Osteocyte (in vitro differentiated cells): ENCODE results near the gene RTF1. TPM values are rescaled to one million over a fixed set of nuclear protein-coding genes. Genes with fewer than 3 reads are reported as not detected.

Experiments used
- DNase-seq: peaks from one replicate; pipeline ENCODE4 v3.0.0; 2021; ENCODE audit warnings: mixed read lengths; ENCODE audit not compliant: unreplicated experiment; ENCODE audit errors: extremely low spot score
- H3K27ac Mint-ChIP-seq: one replicate; pipeline ENCODE4 v1.8.0; 2021; ENCODE audit warnings: mild to moderate bottlenecking, mixed read lengths; ENCODE audit not compliant: unreplicated experiment
- H3K27me3 Mint-ChIP-seq: one replicate; pipeline ENCODE4 v1.8.0; 2021; ENCODE audit warnings: mixed read lengths; ENCODE audit not compliant: unreplicated experiment
- H3K36me3 Mint-ChIP-seq: one replicate; pipeline ENCODE4 v1.8.0; 2021; ENCODE audit warnings: mixed read lengths; ENCODE audit not compliant: unreplicated experiment
- H3K4me1 Mint-ChIP-seq: one replicate; pipeline ENCODE4 v1.8.0; 2021; ENCODE audit warnings: mixed read lengths; ENCODE audit not compliant: unreplicated experiment
- H3K4me3 Mint-ChIP-seq: one replicate; pipeline ENCODE4 v1.8.0; 2021; ENCODE audit warnings: mild to moderate bottlenecking, moderate library complexity, mixed read lengths; ENCODE audit not compliant: unreplicated experiment
- H3K9me3 Mint-ChIP-seq: one replicate; pipeline ENCODE4 v1.8.0; 2021; ENCODE audit warnings: mixed read lengths; ENCODE audit not compliant: unreplicated experiment
- CTCF ChIP-seq: fragments of 200-600 bp; sonication (generic); IDR thresholded peaks from 2 replicates; pipeline ENCODE4 v1.5.0; 2021; ENCODE audit warnings: antibody characterized with exemption, mild to moderate bottlenecking, moderate library complexity
- total RNA-seq: library from RNA; stranded (reverse); gene quantifications from 2 replicates; pipeline ENCODE4 v1.2.1, GENCODE V29; 2021

RTF1 gene
- total RNA-seq, 1 donor from 2014 or later, result 43.0 TPM

GRCh38 chr15:41501191-41501917 is 84.5 kb downstream of the RTF1 start:
- Mint-ChIP-seq H3K27ac (no peak overlapping the region), H3K36me3 (no peaks in the 10 kb centered on the region), H3K4me1 (peaks cover 19% of the 10 kb centered on the region), H3K9me3 (no peaks in the 10 kb centered on the region), H3K27me3 (peaks cover 63% of the 10 kb centered on the region), H3K4me3 (peak overlapping the region; percentile 64)
- no peak for TF ChIP-seq CTCF
- DNase-seq, result no peak

GRCh38 chr15:41501931-41502794 is 85.3 kb downstream of the RTF1 start:
- H3K9me3 Mint-ChIP-seq, result no peaks in the 10 kb centered on the region
- peaks cover 56% of the 10 kb centered on the region for H3K27me3 Mint-ChIP-seq
- H3K4me3 Mint-ChIP-seq, result peak overlapping the region; percentile 59
- H3K4me1 Mint-ChIP-seq, result peaks cover 19% of the 10 kb centered on the region
- no peak for TF ChIP-seq CTCF
- no peak overlapping the region for H3K27ac Mint-ChIP-seq
- no peaks in the 10 kb centered on the region for H3K36me3 Mint-ChIP-seq
- no peak for DNase-seq

GRCh38 chr15:41502795-41503668 is 86.1 kb downstream of the RTF1 start:
- H3K27me3 Mint-ChIP-seq, result peaks cover 56% of the 10 kb centered on the region
- TF ChIP-seq CTCF, result no peak
- H3K36me3 Mint-ChIP-seq, result no peaks in the 10 kb centered on the region
- H3K9me3 Mint-ChIP-seq, result no peaks in the 10 kb centered on the region
- H3K4me3 Mint-ChIP-seq, result peak overlapping the region; percentile 59
- peaks cover 19% of the 10 kb centered on the region for H3K4me1 Mint-ChIP-seq
- DNase-seq, result no peak
- no peak overlapping the region for H3K27ac Mint-ChIP-seq

DNA sequence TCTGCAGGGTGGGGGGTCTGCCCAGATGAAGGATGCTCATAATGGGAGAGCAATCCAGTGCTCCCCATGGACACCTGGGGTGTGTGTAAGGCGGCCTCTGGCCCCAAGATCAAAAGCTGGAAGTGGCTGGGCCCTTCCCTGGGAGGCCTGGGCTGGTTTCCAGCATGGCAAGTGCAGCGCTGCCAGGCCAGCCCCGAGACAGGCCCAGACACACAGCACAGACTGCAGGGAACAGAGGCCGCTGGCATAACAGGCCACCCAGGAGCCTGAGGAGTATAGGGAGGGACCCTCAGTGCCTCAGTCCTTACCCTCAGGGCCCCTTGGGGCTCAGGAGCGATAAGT is 86.7 kb downstream of the RTF1 start:
- Mint-ChIP-seq H3K36me3 (no peaks in the 10 kb centered on the region), H3K27ac (no peak overlapping the region), H3K4me3 (peak overlapping the region; percentile 27), H3K9me3 (no peaks in the 10 kb centered on the region), H3K4me1 (peaks cover 19% of the 10 kb centered on the region), H3K27me3 (peaks cover 51% of the 10 kb centered on the region)
- DNase-seq, result no peak
- no peak for TF ChIP-seq CTCF
